ENCODE results near the gene OTOG.

- no peak for TF ChIP-seq TAF1 (IDR thresholded peaks at IDR 0.05; ENCODE audit: borderline replicate concordance, insufficient read depth, low read length)
- no peak for TF ChIP-seq POLR2AphosphoS5 (IDR thresholded peaks at IDR 0.05; ENCODE audit: low read depth, low read length)
- no peak for TF ChIP-seq REST (IDR thresholded peaks at IDR 0.05; ENCODE audit: insufficient read depth in 1 of 2, low read depth in 2 of 2, low read length in 2 of 2)
Measured at GRCh38 chr11:17651061-17651460, 104.0 kb downstream of the OTOG start.

Measured in PFSK-1 (cell line).